Stimulated activated CD8-positive, alpha-beta memory T cell treated with anti-CD3 and anti-CD28 coated beads, Interleukin-2, amount 100 ng/mL, for 1 hour (primary cell): ENCODE measurements around the gene POTEM.
"Not testable (repeated sequence)": the region's sequence is repeated elsewhere in the genome, so short reads cannot be mapped to it uniquely, and the experiment has no call there.

Experiments used
- DNase-seq, 2 donors: peaks; one replicate each; pipeline ENCODE4 v3.0.0-alpha.2; 2020; ENCODE audit warnings: low read depth in 2 of 2

Gene POTEM

DNA sequence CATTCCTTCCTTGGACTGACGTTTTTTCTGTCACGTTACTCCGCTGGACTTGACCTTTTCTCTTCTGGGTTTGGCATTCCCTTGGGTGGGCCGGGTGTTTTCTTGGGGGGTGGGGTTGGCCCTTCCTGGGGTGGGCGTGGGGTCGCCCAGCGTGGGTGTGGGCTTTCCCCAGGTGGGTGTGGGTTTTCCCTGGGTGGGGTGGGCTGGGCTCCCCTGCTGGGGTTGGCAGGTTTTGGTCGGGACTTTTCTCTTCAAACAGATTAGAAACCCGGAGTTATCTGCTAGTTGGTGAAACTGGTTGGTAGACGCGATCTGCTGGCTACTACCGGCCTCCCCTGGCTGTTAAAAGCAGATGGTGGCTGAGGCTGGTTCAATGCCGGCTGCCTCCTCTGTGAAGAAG, at the start of gene POTEM:
Gene POTEM, plus strand, starts transcription at position 301 of the 400 bp plus-strand sequence. Its CDS starts 52 bp downstream, at position 353.
- DNase-seq, result not testable (repeated sequence)

GRCh38 chr14:18918345-18918744, 48.9 kb upstream of the POTEM start:
- DNase-seq, result not testable (repeated sequence)

GRCh38 chr14:18920052-18920451, 47.2 kb upstream of the POTEM start:
- not testable (repeated sequence) for DNase-seq

- DNase-seq, result not testable (repeated sequence)
Measured at GRCh38 chr14:18921055-18921701, 46.1 kb upstream of the POTEM start.

DNA sequence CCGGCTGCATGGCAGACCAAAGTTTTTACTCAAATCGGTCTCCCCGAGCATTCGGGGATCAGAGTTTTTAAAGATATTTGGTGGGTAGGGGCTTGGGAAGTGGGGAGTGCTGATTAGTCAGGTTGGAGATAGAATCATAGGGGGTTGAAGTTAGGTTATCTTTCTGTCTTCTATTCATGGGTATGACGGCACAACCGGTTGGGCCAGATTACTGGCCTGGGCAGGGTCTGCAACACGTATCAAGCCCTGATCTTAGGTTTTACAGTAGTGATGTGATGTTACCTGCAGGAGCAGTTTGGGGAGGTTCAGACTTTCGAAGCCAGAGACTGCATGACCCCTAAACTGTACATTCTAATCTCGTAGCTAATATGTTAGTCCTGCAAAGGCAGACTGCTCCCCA, 30.4 kb upstream of the POTEM start:
- not testable (repeated sequence) for DNase-seq

DNA sequence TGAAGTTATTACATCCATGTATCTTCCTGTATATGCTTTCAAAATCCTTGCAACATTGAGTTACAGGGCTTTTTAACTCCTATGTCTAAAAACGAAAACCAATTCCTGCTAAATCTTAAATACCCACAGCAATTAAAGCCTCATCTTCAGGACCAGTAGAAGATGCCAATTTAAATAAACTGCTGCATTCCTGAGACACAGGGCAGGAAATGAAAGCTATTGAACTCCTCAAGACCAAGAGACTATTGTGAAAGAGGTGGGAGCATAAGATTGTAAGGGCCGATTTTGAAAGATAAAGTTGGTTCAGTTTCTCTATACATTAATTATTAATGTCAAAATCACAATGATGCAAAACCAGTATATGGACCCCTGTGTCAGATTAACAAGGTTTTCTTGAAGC, 28.5 kb upstream of the POTEM start:
- DNase-seq, result not testable (repeated sequence)

DNA sequence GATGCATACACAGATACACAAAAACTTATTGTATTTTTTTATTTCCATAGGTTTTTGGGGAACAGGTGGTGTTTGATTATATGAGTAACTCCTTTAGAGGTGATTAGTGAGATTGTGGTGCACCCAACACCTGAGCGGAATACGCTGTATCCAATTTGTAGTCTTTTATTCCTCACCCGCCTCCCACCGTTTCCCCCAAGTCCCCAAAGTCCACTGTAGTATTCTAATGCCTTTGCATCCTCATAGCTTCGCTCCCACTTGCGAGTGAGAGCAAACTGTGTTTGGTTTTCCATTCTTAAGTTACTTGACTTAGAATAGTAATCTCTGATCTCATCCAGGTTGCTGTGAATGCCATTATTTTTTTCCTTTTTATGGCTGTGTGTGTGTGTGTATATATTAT, 17.3 kb upstream of the POTEM start:
- DNase-seq, result not testable (repeated sequence)

- DNase-seq, result not testable (repeated sequence)
Measured at GRCh38 chr14:18953085-18953484, 14.1 kb upstream of the POTEM start.

- not testable (repeated sequence) for DNase-seq
Measured at GRCh38 chr14:18955816-18956215, 11.4 kb upstream of the POTEM start.

GRCh38 chr14:18961576-18961975, 5.7 kb upstream of the POTEM start:
- not testable (repeated sequence) for DNase-seq

DNA sequence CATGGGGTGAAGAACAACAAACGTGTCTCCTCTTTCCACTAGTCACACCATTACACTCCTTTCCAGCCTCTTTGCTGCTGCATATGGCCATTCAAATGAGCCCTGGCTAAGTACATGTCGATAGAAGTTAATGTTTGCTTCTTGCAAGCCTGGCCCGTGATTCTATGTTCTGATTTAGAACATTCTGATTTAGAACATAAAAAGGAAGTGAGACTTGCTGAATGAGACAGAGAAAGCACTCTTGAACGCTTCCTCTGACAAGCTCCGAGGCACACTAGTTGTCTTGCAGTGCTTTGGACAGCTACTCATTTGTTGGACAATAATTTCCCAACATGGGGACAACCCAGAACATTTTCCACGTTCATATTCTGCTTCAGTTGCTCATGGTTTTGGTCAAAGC, 5.1 kb upstream of the POTEM start:
- not testable (repeated sequence) for DNase-seq

DNA sequence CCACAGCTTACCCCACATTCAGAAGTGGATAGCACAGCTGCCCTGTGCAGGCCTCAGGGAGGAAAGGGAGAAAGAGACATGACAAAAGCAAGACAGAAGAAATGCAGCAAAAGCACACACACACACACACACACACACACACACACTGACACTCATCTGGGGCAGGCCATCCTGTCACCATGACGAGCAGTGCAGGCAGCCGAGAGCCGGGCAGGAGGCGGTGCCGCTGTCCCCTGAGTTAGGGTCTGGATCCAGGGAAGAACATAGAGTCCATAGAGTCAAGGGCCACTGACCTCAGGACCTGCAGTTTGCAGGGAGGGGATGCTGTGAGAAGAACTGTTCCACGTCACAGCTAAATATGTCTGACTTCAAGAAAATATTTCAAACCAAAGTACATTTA, 4.0 kb upstream of the POTEM start:
- not testable (repeated sequence) for DNase-seq

GRCh38 chr14:18964878-18965277, 2.4 kb upstream of the POTEM start:
- not testable (repeated sequence) for DNase-seq

DNA sequence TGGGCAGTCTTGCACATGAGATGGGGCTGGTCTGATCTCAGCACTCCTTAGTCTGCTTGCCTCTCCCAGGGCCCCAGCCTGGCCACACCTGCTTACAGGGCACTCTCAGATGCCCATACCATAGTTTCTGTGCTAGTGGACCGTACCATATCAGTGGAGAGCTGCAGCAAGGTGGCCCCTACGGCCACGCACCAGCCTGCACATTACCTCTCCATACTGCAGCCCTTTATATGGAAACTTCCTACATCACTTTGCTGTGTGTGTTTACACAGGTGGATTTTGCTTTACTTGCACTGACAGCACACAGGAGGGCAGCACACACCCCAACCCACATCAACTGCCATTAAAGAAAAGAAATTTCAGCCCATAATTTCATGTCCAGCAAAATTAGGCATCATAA, 35.3 kb downstream of the POTEM start:
- not testable (repeated sequence) for DNase-seq

- DNase-seq, result not testable (repeated sequence)
Measured at GRCh38 chr14:19006490-19006889, 39.3 kb downstream of the POTEM start.

GRCh38 chr14:19007678-19008077, 40.4 kb downstream of the POTEM start:
- not testable (repeated sequence) for DNase-seq

DNA sequence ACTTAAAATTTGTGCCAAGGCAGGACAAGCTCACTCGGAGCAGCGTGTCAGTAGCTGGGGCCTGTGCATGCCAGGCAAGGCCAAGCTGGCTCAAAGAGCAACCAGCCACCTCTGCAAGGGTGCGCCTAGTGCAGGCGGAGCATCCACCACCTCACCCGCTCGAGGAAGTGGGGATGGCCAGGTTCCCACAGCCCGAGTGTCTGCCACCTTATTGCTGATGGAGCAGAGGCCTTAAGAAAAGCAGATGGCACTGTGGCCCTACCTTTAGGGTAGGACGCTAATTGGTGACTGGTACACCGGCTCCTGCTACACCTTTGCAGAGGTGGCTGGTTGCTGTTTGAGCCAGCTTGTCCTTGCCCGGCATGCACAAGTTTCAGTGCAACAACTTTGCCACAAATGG, 43.8 kb downstream of the POTEM start:
- DNase-seq, result not testable (repeated sequence)

- not testable (repeated sequence) for DNase-seq
Measured at GRCh38 chr14:19011703-19012102, 44.5 kb downstream of the POTEM start.

DNA sequence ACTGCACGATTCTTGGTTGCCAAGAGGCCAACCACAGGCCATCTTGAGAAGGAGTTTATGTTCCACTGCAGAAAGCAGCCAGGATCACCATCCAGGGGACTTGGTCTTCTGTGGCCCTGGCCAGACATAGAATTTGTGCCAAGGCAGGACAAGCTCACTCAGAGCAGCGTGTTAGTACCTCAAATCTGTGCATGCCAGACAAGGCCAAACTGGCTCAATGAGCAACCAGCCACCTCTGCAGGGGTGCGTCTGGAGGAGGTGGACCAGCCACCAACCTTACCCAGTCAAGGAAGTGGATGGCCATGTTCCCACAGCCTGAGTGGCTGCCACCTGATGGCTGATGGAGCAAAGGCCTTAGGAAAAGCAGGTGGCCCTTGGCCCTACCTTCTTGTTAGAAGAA, 48.0 kb downstream of the POTEM start:
- DNase-seq, result not testable (repeated sequence)

GRCh38 chr14:19025080-19025589, 57.9 kb downstream of the POTEM start:
- DNase-seq, result not testable (repeated sequence)

DNA sequence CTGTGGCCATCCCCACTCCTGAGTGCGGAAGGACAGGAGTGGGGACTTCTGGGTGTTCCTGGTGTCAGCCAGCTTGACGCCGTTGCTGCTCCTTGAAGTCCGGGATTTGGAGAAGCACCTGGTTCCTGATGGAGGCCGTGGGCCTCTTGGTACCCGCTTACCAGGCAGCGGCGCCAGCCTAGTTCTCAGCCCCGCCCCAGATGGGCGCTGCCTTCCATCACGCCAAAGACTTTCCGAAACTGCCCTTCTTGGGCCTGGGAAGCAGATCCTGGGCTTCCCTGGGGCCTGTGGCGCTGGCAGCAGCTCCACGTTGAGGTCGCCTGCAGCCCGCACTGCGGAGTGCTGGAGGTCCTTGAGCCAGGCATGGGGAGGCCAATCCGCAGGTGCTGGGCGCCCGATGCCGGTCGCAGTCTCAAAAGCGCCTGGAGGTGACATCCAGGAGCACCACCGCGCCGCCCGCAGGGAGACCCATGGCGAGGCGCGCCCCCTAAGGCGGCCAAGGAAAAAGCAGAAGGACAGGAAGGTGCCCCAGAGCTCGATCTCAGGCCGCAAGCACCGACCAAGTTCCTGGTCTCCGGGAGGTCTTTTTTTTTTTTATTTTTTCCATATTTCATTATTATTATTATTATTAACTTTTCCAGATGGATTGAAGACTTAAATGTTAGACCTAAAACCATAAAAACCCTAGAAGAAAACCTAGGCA, 59.6 kb downstream of the POTEM start:
- not testable (repeated sequence) for DNase-seq

- DNase-seq, result not testable (repeated sequence)
Measured at GRCh38 chr14:19027895-19028294, 60.7 kb downstream of the POTEM start.
